A673 (cell line): Measurements from ENCODE around the gene XG.

Experiments
- CTCF ChIP-seq: fragments of 300-800, 200-600 bp; sonication (generic); conservative IDR thresholded peaks from 2 replicates; pipeline ENCODE4 v1.5.1; 2017; ENCODE audit warnings: low read depth, mild to moderate bottlenecking, antibody characterized with exemption, low read length, moderate library complexity, mixed read lengths
- EZH2 ChIP-seq: fragments of 200-600 bp; sonication (generic); IDR thresholded peaks from 2 replicates; pipeline ENCODE4 v1.6.1; 2017; ENCODE audit warnings: borderline replicate concordance, low read depth, mild to moderate bottlenecking, mixed read lengths, antibody characterized with exemption, low read length; ENCODE audit not compliant: poor library complexity, severe bottlenecking

GRCh38 chrX:2733286-2733685 is 18.6 kb upstream of the XG start:
- TF ChIP-seq CTCF = no peak
- TF ChIP-seq EZH2 = no peak
